Hepatocyte (in vitro differentiated cells): ENCODE data around the gene UBE2L3. TPM values are rescaled to one million over a fixed set of nuclear protein-coding genes. Genes with fewer than 3 reads are reported as not detected.
"Not testable (repeated sequence)": the region's sequence is repeated elsewhere in the genome, so short reads cannot be mapped to it uniquely, and the experiment has no call there.

ENCODE experiments used
- DNase-seq: peaks from one replicate; pipeline ENCODE4 v3.0.0-alpha.2; 2016; ENCODE audit warnings: low spot score
- H2AFZ ChIP-seq: fragments of 200-600 bp; sonication (generic); 2 replicates; pipeline ENCODE4 v1.6.0; 2016; ENCODE audit warnings: antibody characterized with exemption, mild to moderate bottlenecking
- H3K27ac ChIP-seq: fragments of 200-600 bp; sonication (generic); 2 replicates; pipeline ENCODE4 v1.5.1; 2016; ENCODE audit warnings: mild to moderate bottlenecking
- H3K27me3 ChIP-seq: fragments of 200-600 bp; sonication (generic); 2 replicates; pipeline ENCODE4 v1.6.1; 2016
- H3K36me3 ChIP-seq: fragments of 200-600 bp; sonication (generic); replicated peaks from 2 replicates; pipeline ENCODE4 v1.5.1; 2016; ENCODE audit warnings: low read depth; ENCODE audit not compliant: insufficient read depth
- H3K4me1 ChIP-seq: fragments of 200-600 bp; sonication (generic); 2 replicates; pipeline ENCODE4 v1.5.1; 2016; ENCODE audit warnings: mild to moderate bottlenecking, moderate library complexity; ENCODE audit not compliant: insufficient read depth
- H3K4me2 ChIP-seq: fragments of 200-600 bp; sonication (generic); 2 replicates; pipeline ENCODE4 v1.6.0; 2016
- H3K4me3 ChIP-seq: fragments of 200-600 bp; sonication (generic); 2 replicates; pipeline ENCODE4 v1.5.1; 2016; ENCODE audit warnings: mild to moderate bottlenecking
- H3K79me2 ChIP-seq: fragments of 200-600 bp; sonication (generic); 2 replicates; pipeline ENCODE4 v1.6.0; 2017; ENCODE audit warnings: mild to moderate bottlenecking
- H3K9me2 ChIP-seq: fragments of 200-600 bp; sonication (generic); replicated peaks from 2 replicates; pipeline ENCODE4 v1.6.0; 2017; ENCODE audit warnings: mild to moderate bottlenecking; ENCODE audit not compliant: insufficient read depth
- H3K9me3 ChIP-seq: fragments of 200-600 bp; sonication (generic); 2 replicates; pipeline ENCODE4 v1.5.1; 2016; ENCODE audit warnings: low read depth, mild to moderate bottlenecking
- H4K20me1 ChIP-seq: fragments of 200-600 bp; sonication (generic); 2 replicates; pipeline ENCODE4 v1.6.0; 2016; ENCODE audit warnings: mild to moderate bottlenecking; ENCODE audit not compliant: insufficient read depth, poor library complexity, severe bottlenecking
- CTCF ChIP-seq: fragments of 200-600 bp; sonication (generic); IDR thresholded peaks from 2 replicates; pipeline ENCODE4 v1.5.1; 2016; ENCODE audit warnings: antibody characterized with exemption, mild to moderate bottlenecking; ENCODE audit not compliant: poor library complexity
- EZH2 ChIP-seq: fragments of 200-600 bp; sonication (generic); IDR thresholded peaks from 2 replicates; pipeline ENCODE4 v1.6.1; 2016; ENCODE audit warnings: antibody characterized with exemption, mild to moderate bottlenecking, borderline replicate concordance
- EZH2phosphoT487 ChIP-seq: fragments of 200-600 bp; sonication (generic); IDR thresholded peaks from one replicate; pipeline ENCODE4 v1.6.1; 2018; ENCODE audit warnings: antibody characterized with exemption, mild to moderate bottlenecking, low read depth, moderate library complexity; ENCODE audit not compliant: unreplicated experiment, severe bottlenecking
- WGBS: methylation state at CpG from one replicate; pipeline ENCODE4 v1.1.6; 2016; ENCODE audit warnings: low lambda C conversion rate; ENCODE audit errors: missing lambda C conversion rate; 5-methylcytosine and 5-hydroxymethylcytosine counted together
- polyA plus RNA-seq: library from polyadenylated mRNA; unstranded; fragments of >200 nt; fragmentation: Nextera tagmentation; extraction: Ambion mirVana; gene quantifications from 2 replicates; pipeline ENCODE4 v1.2.1, GENCODE V29; 2016
- total RNA-seq: library from RNA; depleted of rRNA; stranded (reverse); fragments of >200 nt; gene quantifications from 2 replicates; pipeline ENCODE4 v1.2.3, GENCODE V29; 2014

The UBE2L3 gene
- total and polyA plus RNA-seq, 2 experiments from 2014 or later: 49.3 to 91.0 TPM

DNA sequence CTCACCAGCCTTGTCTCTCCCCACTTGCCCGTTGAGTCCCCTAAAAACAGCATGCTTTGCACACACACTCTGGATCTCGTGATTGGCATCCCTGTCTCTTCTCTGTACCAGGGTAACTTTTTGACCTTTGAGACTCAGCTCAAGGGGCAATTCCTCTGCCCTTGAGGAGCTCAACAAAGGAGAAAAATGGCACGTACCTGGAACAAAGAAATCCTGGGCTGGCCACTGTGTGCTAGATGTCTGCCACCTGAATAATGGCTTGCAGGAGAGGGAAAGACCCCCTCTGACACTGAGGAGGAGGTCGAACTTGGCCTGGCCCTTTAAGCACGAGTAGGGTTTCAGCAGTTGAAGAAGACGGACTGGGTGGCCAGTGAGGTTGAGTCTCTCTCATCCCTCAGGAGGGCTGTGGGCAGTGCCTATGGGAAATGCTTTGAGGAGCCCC is 5.8 kb downstream of the UBE2L3 start:
- H3K27me3 ChIP-seq: no peaks in the 10 kb centered on the region
- peaks cover 100% of the 10 kb centered on the region for H3K79me2 ChIP-seq
- no peaks in the 10 kb centered on the region for H3K9me2 ChIP-seq
- no peaks in the 10 kb centered on the region for H3K36me3 ChIP-seq
- DNase-seq: no peak
- TF ChIP-seq CTCF (no peak), EZH2 (no peak), EZH2phosphoT487 (no peak)
- no peaks in the 10 kb centered on the region for H3K9me3 ChIP-seq
- no peak overlapping the region for H3K4me3 ChIP-seq
- H3K27ac ChIP-seq: peak overlapping the region; percentile 52
- H4K20me1 ChIP-seq: peaks cover 97% of the 10 kb centered on the region
- no peak overlapping the region for H2AFZ ChIP-seq
- peaks cover 61% of the 10 kb centered on the region for H3K4me1 ChIP-seq
- peak overlapping the region; percentile 69 for H3K4me2 ChIP-seq
- 78% methylated on average over 6 of the region's 6 CpGs for WGBS

DNA sequence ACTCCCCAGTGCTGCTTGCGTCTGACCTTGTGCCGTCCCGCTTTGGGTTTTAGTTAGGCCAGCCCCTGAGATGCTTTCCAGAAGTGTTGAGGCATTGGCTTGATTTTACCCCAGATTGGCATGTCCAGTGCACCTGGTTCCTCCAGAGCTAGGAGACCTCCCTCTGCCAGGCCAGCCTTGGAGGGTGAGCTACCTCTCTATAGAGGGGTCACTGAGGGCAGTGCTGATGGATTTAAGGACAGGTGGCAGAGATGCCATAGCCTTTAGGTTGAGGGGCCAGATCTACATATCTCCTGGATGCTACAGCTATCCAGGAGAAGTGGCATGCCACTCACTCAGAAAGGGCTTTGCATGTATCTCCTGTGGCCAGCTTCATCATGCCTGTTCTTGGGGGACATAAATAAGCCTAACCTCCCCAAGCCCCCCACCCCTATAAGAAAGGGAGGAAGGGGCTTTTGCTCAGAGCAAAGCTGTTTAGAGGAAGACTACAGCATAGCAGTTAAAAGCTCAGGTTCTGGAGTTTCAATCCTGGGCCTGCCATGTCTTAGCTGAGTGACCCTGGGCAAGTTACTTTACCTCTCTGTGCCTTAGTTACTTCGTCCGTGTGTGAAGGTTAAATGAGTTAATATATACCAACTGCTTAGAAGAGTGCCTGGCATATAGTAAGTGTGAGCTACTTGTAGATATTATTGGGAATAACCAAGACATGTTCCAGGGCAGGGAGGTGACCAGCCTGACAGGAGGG is 6.4 kb downstream of the UBE2L3 start:
- Histone ChIP-seq H3K4me1 (peaks cover 65% of the 10 kb centered on the region), H3K9me2 (no peaks in the 10 kb centered on the region), H4K20me1 (peaks cover 99% of the 10 kb centered on the region), H3K4me3 (no peak overlapping the region), H3K79me2 (peaks cover 100% of the 10 kb centered on the region), H2AFZ (no peak overlapping the region), H3K36me3 (no peaks in the 10 kb centered on the region), H3K27me3 (no peaks in the 10 kb centered on the region), H3K27ac (peak overlapping the region; percentile 52), H3K9me3 (no peaks in the 10 kb centered on the region), H3K4me2 (peak overlapping the region; percentile 69)
- TF ChIP-seq EZH2: no peak
- no peak for TF ChIP-seq CTCF
- no peak for TF ChIP-seq EZH2phosphoT487
- WGBS: 91% methylated on average over 5 of the region's 5 CpGs
- DNase-seq: no peak

GRCh38 chr22:21579474-21579851 is 11.9 kb downstream of the UBE2L3 start:
- Histone ChIP-seq H3K79me2 (peaks cover 100% of the 10 kb centered on the region), H3K4me1 (peaks cover 25% of the 10 kb centered on the region), H3K9me2 (no peaks in the 10 kb centered on the region), H3K4me2 (no peak overlapping the region), H3K27ac (no peak overlapping the region), H3K9me3 (no peaks in the 10 kb centered on the region), H4K20me1 (peaks cover 99% of the 10 kb centered on the region), H3K36me3 (no peaks in the 10 kb centered on the region), H2AFZ (no peak overlapping the region), H3K4me3 (no peak overlapping the region), H3K27me3 (no peaks in the 10 kb centered on the region)
- no peak for DNase-seq
- no peak for TF ChIP-seq EZH2phosphoT487
- TF ChIP-seq CTCF: no peak
- no peak for TF ChIP-seq EZH2
- WGBS: 80% methylated on average over 6 of the region's 6 CpGs

DNA sequence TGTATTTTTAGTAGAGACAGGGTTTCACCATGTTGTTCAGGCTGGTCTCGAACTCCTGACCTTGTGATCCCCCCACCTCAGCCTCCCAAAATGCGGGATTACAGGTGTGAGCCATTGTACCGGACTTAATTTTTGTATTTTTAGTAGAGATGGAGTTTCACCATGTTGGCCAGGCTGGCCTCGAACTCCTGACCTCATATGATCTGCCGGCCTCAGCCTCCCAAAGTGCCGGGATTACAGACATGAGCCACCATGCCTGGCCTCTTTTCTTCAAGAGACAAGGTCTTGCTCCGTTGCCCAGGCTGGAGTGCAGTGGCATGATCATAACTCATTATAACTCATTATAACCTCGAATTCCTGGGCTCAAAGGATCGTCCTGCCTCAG is 13.1 kb downstream of the UBE2L3 start:
- H3K9me3 ChIP-seq, H3K36me3 ChIP-seq, H3K4me3 ChIP-seq, H2AFZ ChIP-seq, H3K4me2 ChIP-seq, H3K27me3 ChIP-seq, H3K9me2 ChIP-seq, H3K27ac ChIP-seq, DNase-seq: not testable (repeated sequence)
- H3K4me1 ChIP-seq: peaks cover 21% of the 10 kb centered on the region
- peaks cover 100% of the 10 kb centered on the region for H3K79me2 ChIP-seq
- WGBS: 97% methylated on average over 9 of the region's 9 CpGs
- peaks cover 100% of the 10 kb centered on the region for H4K20me1 ChIP-seq

- peaks cover 100% of the 10 kb centered on the region for H3K79me2 ChIP-seq
- DNase-seq, H3K36me3 ChIP-seq, H3K4me3 ChIP-seq, H3K27ac ChIP-seq, H3K4me2 ChIP-seq, H2AFZ ChIP-seq, H3K27me3 ChIP-seq, H3K9me3 ChIP-seq, H3K9me2 ChIP-seq: not testable (repeated sequence)
- H3K4me1 ChIP-seq: peaks cover 21% of the 10 kb centered on the region
- WGBS: 97% methylated on average over 10 of the region's 10 CpGs
- peaks cover 100% of the 10 kb centered on the region for H4K20me1 ChIP-seq
These were observed 13.6 kb downstream of the UBE2L3 start for GRCh38 chr22:21581009-21581713.
